ENCODE measurements around the gene SARDH.

SARDH gene

DNA sequence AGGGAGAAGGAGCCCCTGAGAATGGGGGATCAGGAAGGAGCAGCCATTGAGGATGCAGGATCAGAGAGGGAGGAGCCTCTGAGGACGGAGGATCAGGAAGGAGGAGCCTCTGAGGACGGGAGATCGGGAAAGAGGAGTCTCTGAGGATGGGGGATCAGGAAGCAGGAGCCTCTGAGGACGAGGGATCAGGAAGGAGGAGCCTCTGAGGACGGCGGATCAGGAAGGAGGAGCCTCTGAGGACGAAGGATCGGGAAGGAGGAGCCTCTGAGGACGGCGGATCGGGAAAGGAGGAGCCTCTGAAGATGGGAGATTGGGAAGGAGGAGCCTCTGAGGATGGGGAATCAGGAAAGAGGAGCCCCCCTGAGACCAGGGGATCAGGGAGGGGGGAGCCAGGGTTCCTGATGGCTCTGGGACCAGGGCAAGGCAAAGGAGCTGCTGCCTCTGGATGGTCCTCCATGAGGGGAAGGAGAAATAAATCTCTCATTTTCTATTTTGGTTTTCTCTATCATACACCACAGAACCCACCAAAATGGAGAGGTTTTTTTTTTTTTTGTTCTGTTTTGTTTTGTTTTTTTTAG is 22.6 kb upstream of the SARDH start:
- POLR2A ChIA-PET = no interaction called here
- CTCF ChIA-PET = no interaction called here
- TF ChIP-seq, protein P1, sequence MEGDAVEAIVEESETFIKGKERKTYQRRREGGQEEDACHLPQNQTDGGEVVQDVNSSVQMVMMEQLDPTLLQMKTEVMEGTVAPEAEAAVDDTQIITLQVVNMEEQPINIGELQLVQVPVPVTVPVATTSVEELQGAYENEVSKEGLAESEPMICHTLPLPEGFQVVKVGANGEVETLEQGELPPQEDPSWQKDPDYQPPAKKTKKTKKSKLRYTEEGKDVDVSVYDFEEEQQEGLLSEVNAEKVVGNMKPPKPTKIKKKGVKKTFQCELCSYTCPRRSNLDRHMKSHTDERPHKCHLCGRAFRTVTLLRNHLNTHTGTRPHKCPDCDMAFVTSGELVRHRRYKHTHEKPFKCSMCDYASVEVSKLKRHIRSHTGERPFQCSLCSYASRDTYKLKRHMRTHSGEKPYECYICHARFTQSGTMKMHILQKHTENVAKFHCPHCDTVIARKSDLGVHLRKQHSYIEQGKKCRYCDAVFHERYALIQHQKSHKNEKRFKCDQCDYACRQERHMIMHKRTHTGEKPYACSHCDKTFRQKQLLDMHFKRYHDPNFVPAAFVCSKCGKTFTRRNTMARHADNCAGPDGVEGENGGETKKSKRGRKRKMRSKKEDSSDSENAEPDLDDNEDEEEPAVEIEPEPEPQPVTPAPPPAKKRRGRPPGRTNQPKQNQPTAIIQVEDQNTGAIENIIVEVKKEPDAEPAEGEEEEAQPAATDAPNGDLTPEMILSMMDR (IDR thresholded peaks at IDR 0.05; ENCODE audit: control extremely low read depth, extremely low read depth, low read depth, missing control alignments) = no peak
- DNase-seq (ENCODE audit: extremely low spot score) = no peak

DNA sequence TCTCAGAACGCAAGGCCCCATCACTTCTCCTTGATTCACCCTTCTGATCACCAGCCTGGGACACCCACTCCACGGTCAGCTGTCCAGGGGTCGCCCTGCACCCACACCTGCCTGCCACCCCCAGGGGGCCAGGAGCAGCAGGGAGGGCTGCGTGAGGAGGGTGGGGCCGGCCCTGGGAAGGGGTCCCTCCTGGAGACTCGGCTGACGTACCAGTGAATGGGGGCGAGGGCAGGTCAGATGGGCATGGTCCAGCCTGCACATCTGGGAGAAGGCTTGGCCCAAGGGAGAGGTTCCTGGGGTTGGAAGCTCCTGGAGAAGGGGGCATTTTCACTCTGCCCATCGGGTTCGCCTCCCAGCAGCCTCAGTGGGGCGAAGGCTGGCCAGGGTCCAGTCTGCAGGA is 21.8 kb upstream of the SARDH start:
- POLR2A ChIA-PET = no interaction called here
- DNase-seq (ENCODE audit: extremely low spot score) = no peak
- TF ChIP-seq, protein P1 (IDR thresholded peaks at IDR 0.05; ENCODE audit: control extremely low read depth, extremely low read depth, low read depth, missing control alignments) = no peak
- CTCF ChIA-PET = interaction anchor here (1.0 to 1.2 kb wide), 2 partner anchors 17 to 18 kb away, joined by 4 to 5 read pairs; no protein-coding TSS in a partner anchor

DNA sequence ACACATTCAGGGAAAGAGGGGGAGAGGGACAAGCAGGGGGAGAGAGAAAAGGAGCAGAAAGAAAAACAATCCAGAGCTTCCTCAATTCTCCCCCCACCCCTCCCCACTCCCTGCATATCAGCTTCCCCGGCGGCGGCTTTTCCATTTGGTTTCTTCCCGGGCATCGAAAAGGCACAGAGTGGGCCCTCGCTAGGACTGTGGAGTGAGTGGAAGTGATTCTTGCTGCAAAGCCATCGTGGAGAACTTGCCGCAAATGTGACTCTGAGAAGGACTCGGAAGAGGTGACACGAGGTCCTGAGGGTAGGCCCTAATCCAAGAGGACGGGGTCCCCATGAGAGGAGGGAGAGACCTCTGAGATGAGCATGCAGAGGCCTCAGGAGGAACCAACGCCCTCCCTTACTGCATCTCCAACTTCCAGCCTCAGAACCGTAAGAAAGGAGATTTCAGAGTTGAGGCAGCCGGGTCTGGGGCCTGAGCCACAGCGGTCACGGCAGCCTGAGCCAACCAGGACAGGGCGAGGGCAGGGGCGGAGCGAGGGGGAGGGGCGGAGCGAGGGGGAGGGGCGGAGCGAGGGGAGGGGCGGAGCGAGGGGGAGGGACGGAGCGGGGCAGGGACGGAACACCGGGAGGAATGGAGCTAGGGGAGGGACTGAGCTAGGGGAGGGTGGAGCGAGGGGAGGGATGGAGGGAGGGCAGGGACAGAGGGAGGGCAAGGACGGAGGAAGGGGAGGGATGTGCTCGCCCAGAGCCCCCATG is 21.2 kb upstream of the SARDH start:
- no peak for DNase-seq (ENCODE audit: extremely low spot score)
- CTCF ChIA-PET = interaction anchor here (1.0 to 1.2 kb wide), 2 partner anchors 16 to 17 kb away, joined by 4 to 5 read pairs; no protein-coding TSS in a partner anchor
- POLR2A ChIA-PET = no interaction called here
- TF ChIP-seq, protein P1 (IDR thresholded peaks at IDR 0.05; ENCODE audit: control extremely low read depth, extremely low read depth, low read depth, missing control alignments) = no peak

DNA sequence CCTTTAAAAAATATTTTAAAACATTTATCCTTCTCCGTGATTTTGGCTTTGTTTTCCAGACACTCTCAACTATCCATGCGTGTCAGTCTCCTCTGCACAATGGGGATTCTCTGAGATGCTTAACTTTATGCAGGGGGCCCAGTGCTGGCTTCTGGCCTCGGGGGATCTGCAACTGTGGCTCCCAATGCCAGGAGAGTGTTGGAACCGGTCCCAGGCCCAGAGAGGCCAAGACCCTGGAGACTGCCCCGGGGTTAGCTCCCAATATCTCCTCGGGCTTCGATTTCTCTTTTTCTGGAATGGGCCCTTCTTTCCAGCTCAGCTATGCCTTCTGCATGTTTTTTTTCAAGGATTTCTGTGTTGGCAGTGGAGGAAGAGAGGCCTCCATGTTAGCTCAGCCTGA is 20.1 kb upstream of the SARDH start:
- ChIA-PET POLR2A (no interaction called here), CTCF (interaction anchor here (1.2 kb wide), 1 partner anchor 15 kb away, joined by 4 read pairs; no protein-coding TSS in a partner anchor)
- no peak for DNase-seq (ENCODE audit: extremely low spot score)
- TF ChIP-seq, protein P1 (IDR thresholded peaks at IDR 0.05; ENCODE audit: control extremely low read depth, extremely low read depth, low read depth, missing control alignments) = no peak

DNA sequence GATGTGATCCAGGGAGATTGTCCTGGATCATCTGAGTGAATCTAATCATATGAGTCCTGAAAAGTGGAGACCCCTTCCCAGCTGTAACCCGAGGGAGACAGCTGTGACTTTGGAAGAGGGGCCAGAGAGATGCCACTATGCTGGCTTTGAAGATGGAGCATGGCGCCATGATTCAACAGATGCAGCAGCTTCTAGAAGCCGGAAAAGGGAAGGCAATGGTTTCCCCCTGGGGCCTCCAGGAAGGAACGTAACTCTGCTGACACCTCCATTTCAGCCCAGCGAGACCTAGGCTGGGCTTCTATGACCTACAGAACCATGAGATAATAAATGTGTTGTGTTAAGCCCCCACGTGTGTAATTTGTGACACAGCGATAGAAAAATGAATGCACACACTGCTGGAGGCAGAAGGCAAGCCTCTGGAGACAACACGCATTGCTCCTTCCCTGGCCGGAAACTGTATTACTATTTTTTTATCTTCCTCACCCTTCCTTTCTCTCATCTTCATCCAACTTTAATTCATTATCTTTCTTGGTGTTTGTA is 16.6 kb upstream of the SARDH start:
- ChIA-PET CTCF (interaction anchor here (4.1 kb wide), 1 partner anchor 12 kb away, joined by 23 read pairs; no protein-coding TSS in a partner anchor), POLR2A (no interaction called here)
- TF ChIP-seq, protein P1 (IDR thresholded peaks at IDR 0.05; ENCODE audit: control extremely low read depth, extremely low read depth, low read depth, missing control alignments) = no peak
- no peak for DNase-seq (ENCODE audit: extremely low spot score)

DNA sequence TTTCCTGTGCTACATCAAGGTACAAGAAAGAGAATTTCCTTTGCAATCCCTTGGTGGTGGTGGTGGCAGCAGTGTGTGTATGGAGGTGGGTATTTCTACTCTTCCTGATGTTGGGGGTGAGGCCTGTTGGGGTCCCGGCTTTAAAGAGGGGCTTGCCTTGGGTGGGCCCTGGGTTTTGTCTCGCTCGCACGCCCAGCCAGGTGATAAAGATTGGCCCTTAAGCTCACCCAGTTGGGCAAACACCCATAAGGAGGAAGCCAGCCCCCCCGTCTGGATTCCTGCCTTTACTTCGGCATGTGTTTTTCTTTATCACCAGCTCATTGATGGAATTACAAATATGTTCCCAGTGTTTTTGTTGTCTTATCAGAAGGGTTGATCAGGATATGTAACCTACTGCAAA is 16.0 kb upstream of the SARDH start:
- TF ChIP-seq, protein P1 (IDR thresholded peaks at IDR 0.05; ENCODE audit: control extremely low read depth, extremely low read depth, low read depth, missing control alignments) = no peak
- no peak for DNase-seq (ENCODE audit: extremely low spot score)
- POLR2A ChIA-PET = no interaction called here
- CTCF ChIA-PET = interaction anchor here (4.1 kb wide), 1 partner anchor 11 kb away, joined by 23 read pairs; no protein-coding TSS in a partner anchor
